Upper lobe of left lung (tissue), 4 donors: ENCODE measurements around the gene SHISA7.

Experiments
- EP300 ChIP-seq, 4 donors: sonication (generic); formaldehyde crosslinking; IDR thresholded peaks; one replicate each; pipeline ENCODE4 v1.5.1; 2017; ENCODE audit warnings: antibody characterized with exemption in 4 of 4, control low read depth in 2 of 4
- POLR2A ChIP-seq, 4 donors: fragments of 450-650 bp; IDR thresholded peaks; one replicate each; pipeline ENCODE4 v1.5.1; 2016 to 2017; ENCODE audit warnings: antibody characterized with exemption in 4 of 4, mild to moderate bottlenecking in 2 of 4
- POLR2AphosphoS5 ChIP-seq, 2 donors: sonication (generic); formaldehyde crosslinking; IDR thresholded peaks; one replicate each; pipeline ENCODE4 v1.5.1; 2017; ENCODE audit warnings: antibody characterized with exemption in 2 of 2
- TF ChIP-seq, protein P1 (sequence below), 6 experiments: fragments of 450-650 bp in 4 of 6; fragments of 200-600 bp in 2 of 6; sonication (generic) in 2 of 6; IDR thresholded peaks; one replicate each; pipeline ENCODE4 v1.5.1; 2016 to 2019; ENCODE audit warnings: antibody characterized with exemption in 6 of 6

DNA sequence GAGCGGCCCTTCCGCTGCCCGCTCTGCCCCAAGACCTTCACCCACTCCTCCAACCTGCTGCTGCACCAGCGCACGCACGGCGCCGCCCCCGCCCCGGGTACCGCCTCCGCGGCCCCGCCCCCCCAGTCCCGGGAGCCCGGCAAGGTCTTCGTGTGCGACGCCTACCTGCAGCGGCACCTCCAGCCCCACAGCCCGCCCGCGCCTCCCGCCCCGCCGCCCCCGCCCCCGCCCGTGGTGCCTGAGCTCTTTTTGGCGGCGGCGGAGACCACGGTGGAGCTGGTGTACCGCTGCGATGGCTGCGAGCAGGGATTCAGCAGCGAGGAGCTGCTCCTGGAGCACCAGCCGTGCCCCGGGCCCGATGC is 38.7 kb upstream of the SHISA7 start:
- TF ChIP-seq, protein P1, sequence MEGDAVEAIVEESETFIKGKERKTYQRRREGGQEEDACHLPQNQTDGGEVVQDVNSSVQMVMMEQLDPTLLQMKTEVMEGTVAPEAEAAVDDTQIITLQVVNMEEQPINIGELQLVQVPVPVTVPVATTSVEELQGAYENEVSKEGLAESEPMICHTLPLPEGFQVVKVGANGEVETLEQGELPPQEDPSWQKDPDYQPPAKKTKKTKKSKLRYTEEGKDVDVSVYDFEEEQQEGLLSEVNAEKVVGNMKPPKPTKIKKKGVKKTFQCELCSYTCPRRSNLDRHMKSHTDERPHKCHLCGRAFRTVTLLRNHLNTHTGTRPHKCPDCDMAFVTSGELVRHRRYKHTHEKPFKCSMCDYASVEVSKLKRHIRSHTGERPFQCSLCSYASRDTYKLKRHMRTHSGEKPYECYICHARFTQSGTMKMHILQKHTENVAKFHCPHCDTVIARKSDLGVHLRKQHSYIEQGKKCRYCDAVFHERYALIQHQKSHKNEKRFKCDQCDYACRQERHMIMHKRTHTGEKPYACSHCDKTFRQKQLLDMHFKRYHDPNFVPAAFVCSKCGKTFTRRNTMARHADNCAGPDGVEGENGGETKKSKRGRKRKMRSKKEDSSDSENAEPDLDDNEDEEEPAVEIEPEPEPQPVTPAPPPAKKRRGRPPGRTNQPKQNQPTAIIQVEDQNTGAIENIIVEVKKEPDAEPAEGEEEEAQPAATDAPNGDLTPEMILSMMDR (IDR thresholded peaks at IDR 0.05) = no peak
- no peak for TF ChIP-seq POLR2AphosphoS5 (IDR thresholded peaks at IDR 0.05)
- no peak for TF ChIP-seq POLR2A (IDR thresholded peaks at IDR 0.05)
- no peak for TF ChIP-seq EP300 (IDR thresholded peaks at IDR 0.05)
